K562 (cell line): Measurements from ENCODE around the gene TIFAB. TPM values are rescaled to one million over a fixed set of nuclear protein-coding genes. Genes with fewer than 3 reads are reported as not detected.

Experiments used
- BRD9 ChIP-seq: fragments of 450-650 bp; IDR thresholded peaks from 2 replicates; pipeline ENCODE4 v1.6.1; 2018; ENCODE audit warnings: low read depth; ENCODE audit not compliant: partially characterized antibody
- CEBPG ChIP-seq, 3 experiments: fragments of 200-800 bp in 1 of 3; sonication (Bioruptor generic) in 1 of 3; sonication (generic) in 1 of 3; formaldehyde crosslinking in 1 of 3; IDR thresholded peaks in 2 of 3; conservative IDR thresholded peaks in 1 of 3; 2 replicates each; pipeline versions ENCODE4 v1.6.1 to v1.8.0; 2016 to 2022; ENCODE audit warnings: missing compliant biosample characterization in 2 of 3, missing genetic modification characterization in 2 of 3, mild to moderate bottlenecking in 1 of 3, missing genetic modification reagents in 1 of 3
- DIDO1 ChIP-seq: fragments of 450-650 bp; IDR thresholded peaks from 2 replicates; pipeline ENCODE4 v1.6.1; 2016; ENCODE audit warnings: low read depth, missing biosample characterization, missing genetic modification characterization
- MCM3 ChIP-seq: fragments of 450-650 bp; IDR thresholded peaks from 2 replicates; pipeline ENCODE4 v1.6.1; 2016
- MCM7 ChIP-seq, 2 experiments: fragments of 450-650 bp; IDR thresholded peaks; 2 replicates each; pipeline ENCODE4 v1.6.1; 2016 to 2018
- PKNOX1 ChIP-seq: fragments of 450-650 bp; IDR thresholded peaks from 2 replicates; pipeline ENCODE4 v1.6.1; 2016
- POLR2G ChIP-seq: fragments of 200-400 bp; formaldehyde crosslinking; IDR thresholded peaks from 2 replicates; pipeline ENCODE4 v1.6.1; 2017; ENCODE audit warnings: low read depth, mild to moderate bottlenecking, antibody characterized with exemption, low read length, moderate library complexity
- USF2 ChIP-seq: sonication (generic); formaldehyde crosslinking; IDR thresholded peaks from 2 replicates; pipeline ENCODE4 v1.5.0; 2020; ENCODE audit warnings: missing genetic modification reagents
- ZMIZ1 ChIP-seq, 2 experiments: fragments of 150-350 bp in 1 of 2; IDR thresholded peaks; 2 replicates each; pipeline ENCODE4 v1.6.1; 2012 to 2016; ENCODE audit warnings: low read depth in 2 of 2, low read length in 2 of 2, mild to moderate bottlenecking in 1 of 2, moderate library complexity in 1 of 2
- ZNF311 ChIP-seq: fragments of 250-450 bp; sonication (Bioruptor Pico); IDR thresholded peaks from 2 replicates; pipeline ENCODE4 v1.4.0; 2020; ENCODE audit warnings: mild to moderate bottlenecking, moderate library complexity
- ZNF511 ChIP-seq: sonication (generic); formaldehyde crosslinking; IDR thresholded peaks from 2 replicates; pipeline ENCODE4 v1.8.0; 2022; ENCODE audit warnings: mild to moderate bottlenecking, missing genetic modification reagents
- ZNF592 ChIP-seq: fragments of 450-650 bp; IDR thresholded peaks from 2 replicates; pipeline ENCODE4 v1.6.1; 2017; ENCODE audit warnings: antibody characterized with exemption, mild to moderate bottlenecking
- ZNF740 ChIP-seq, 3 experiments: fragments of 200-800 bp in 1 of 3; sonication (Bioruptor generic) in 1 of 3; sonication (generic) in 1 of 3; formaldehyde crosslinking in 1 of 3; IDR thresholded peaks; 2 replicates each; pipeline versions ENCODE4 v1.6.1 to v1.8.0; 2016 to 2022; ENCODE audit warnings: mild to moderate bottlenecking in 2 of 3, missing compliant biosample characterization in 2 of 3, missing genetic modification characterization in 2 of 3, missing genetic modification reagents in 1 of 3
- polyA plus RNA-seq, 8 experiments: library from polyadenylated mRNA; depleted of rRNA in 4 of 8; stranded (reverse) in 5 of 8; unstranded in 3 of 8; fragments of >200 nt; fragmentation: Nextera tagmentation in 2 of 8; fragmentation: Illumina TruSeq in 1 of 8; extraction: Ambion mirVana in 2 of 8; extraction: Trizol in 1 of 8; gene quantifications; 2 replicates each; pipeline versions ENCODE4 v1.2.1 to v1.2.3, GENCODE V29; 2011 to 2014; ENCODE audit warnings: inconsistent platforms in 1 of 8, missing spikeins in 1 of 8
- total RNA-seq, 7 experiments: library from RNA; depleted of rRNA in 6 of 7; stranded (reverse); fragments of >200 nt in 6 of 7; fragmentation: Illumina TruSeq in 2 of 7; extraction: Trizol in 2 of 7; gene quantifications; 2 replicates each; pipeline versions ENCODE4 v1.2.1 to v1.2.3, GENCODE V29; 2011 to 2021; ENCODE audit warnings: low replicate concordance in 1 of 7

The TIFAB gene
- total and polyA plus RNA-seq, 9 of the 15 experiments (the other 6 are each of a cell fraction or from before 2014, with no cell fraction given), result not detected

GRCh38 chr5:135482381-135482933 lies 30.3 kb upstream of the TIFAB start (continued):
- TF ChIP-seq ZMIZ1 (IDR thresholded peaks at IDR 0.05; ENCODE audit: low read depth in 2 of 2, low read length in 2 of 2) (no peak), POLR2G (no peak), BRD9 (no peak), MCM7 (IDR thresholded peaks at IDR 0.05) (no peak), CEBPG (CRISPR knock-in tag; IDR thresholded peaks at IDR 0.05) (peak; percentile 57; the same call in 1 of the 2 replicates), CEBPG (tag; conservative IDR thresholded peaks at IDR 0.05 in 1 of 2, IDR thresholded peaks at IDR 0.05 in 1 of 2) (peak; percentile 62 to 77), ZNF740 (CRISPR knock-in tag; IDR thresholded peaks at IDR 0.05) (peak; percentile 70), ZNF740 (tag; IDR thresholded peaks at IDR 0.05) (no peak), ZNF592 (peak; percentile 26; the same call in 1 of the 2 replicates), USF2 (no peak), ZNF511 (CRISPR knock-in tag) (no peak), MCM3 (no peak), PKNOX1 (no peak), DIDO1 (tag) (no peak), ZNF311 (CRISPR knock-in tag) (no peak)
